Kidney epithelial cell (primary cell): ENCODE results near the gene ITPK1. TPM values are rescaled to one million over a fixed set of nuclear protein-coding genes. Genes with fewer than 3 reads are reported as not detected.
A peak's percentile ranks its signal among the peaks of the same experiment; 100 is the strongest.
"Not testable (repeated sequence)": the region's sequence is repeated elsewhere in the genome, so short reads cannot be mapped to it uniquely, and the experiment has no call there.

Experiments
- DNase-seq: peaks from one replicate; pipeline ENCODE4 v3.0.0-alpha.2; 2010; ENCODE audit warnings: low read depth
- H3K27me3 ChIP-seq: 2 replicates; pipeline ENCODE4 v1.6.0; 2011; ENCODE audit warnings: low read length; ENCODE audit not compliant: control insufficient read depth, insufficient read depth
- H3K36me3 ChIP-seq: 2 replicates; pipeline ENCODE4 v1.5.1; 2011; ENCODE audit warnings: low read length; ENCODE audit not compliant: control insufficient read depth, insufficient read depth
- H3K4me3 ChIP-seq: 2 replicates; pipeline ENCODE4 v1.5.1; 2011; ENCODE audit warnings: low read depth, mild to moderate bottlenecking, control low read depth, low read length
- CTCF ChIP-seq: IDR thresholded peaks from 2 replicates; pipeline ENCODE4 v1.5.1; 2011; ENCODE audit warnings: mild to moderate bottlenecking, moderate library complexity, low read length, control low read depth, inconsistent platforms; ENCODE audit not compliant: insufficient read depth, poor library complexity, severe bottlenecking
- total RNA-seq: library from RNA; depleted of rRNA; stranded (reverse); fragments of >200 nt; gene quantifications from 2 replicates; pipeline ENCODE4 v1.2.3, GENCODE V29; 2015

Gene ITPK1
- total RNA-seq, 1 donor from 2014 or later: 21.3 TPM

- H3K36me3 ChIP-seq: no peaks in the 10 kb centered on the region
- no peak for DNase-seq
- no peak overlapping the region for H3K4me3 ChIP-seq
- no peak for TF ChIP-seq CTCF
- H3K27me3 ChIP-seq: no peaks in the 10 kb centered on the region
These were observed 17.7 kb upstream of the ITPK1 start for GRCh38 chr14:93133464-93133863.

DNA sequence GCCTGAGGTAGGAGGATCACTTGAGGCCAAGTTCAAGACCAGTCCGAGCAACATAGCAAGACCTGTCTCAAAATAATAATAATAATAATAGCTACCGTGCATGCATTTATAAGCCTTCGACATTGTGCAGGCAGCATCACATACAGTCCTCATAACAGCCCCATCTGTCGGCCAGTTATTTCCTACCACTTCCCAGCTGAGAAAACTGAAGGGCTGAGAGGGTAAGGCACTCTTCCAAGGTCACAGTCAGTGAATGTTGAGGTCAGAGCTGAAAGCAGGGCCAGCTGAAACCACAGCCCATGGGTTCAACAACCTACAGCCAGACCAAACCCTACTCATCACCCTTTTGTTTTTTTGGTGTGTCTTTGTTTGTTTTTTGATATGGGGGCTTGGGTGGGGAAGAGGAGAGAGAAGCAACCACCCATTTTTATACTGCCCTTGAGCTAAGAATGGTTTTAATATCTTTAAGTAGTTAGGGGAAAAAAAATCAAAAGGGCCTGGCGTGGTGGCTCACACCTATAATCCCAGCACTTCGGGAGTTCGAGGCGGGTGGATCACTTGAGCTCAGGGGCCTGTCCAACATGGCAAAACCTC lies 16.8 kb upstream of the ITPK1 start:
- no peak overlapping the region for H3K4me3 ChIP-seq
- peak; percentile 53 for TF ChIP-seq CTCF
- no peaks in the 10 kb centered on the region for H3K36me3 ChIP-seq
- H3K27me3 ChIP-seq: no peaks in the 10 kb centered on the region
- DNase-seq: no peak

- not testable (repeated sequence) for H3K4me3 ChIP-seq, DNase-seq
These were observed 15.6 kb upstream of the ITPK1 start for GRCh38 chr14:93131257-93131820.

DNA sequence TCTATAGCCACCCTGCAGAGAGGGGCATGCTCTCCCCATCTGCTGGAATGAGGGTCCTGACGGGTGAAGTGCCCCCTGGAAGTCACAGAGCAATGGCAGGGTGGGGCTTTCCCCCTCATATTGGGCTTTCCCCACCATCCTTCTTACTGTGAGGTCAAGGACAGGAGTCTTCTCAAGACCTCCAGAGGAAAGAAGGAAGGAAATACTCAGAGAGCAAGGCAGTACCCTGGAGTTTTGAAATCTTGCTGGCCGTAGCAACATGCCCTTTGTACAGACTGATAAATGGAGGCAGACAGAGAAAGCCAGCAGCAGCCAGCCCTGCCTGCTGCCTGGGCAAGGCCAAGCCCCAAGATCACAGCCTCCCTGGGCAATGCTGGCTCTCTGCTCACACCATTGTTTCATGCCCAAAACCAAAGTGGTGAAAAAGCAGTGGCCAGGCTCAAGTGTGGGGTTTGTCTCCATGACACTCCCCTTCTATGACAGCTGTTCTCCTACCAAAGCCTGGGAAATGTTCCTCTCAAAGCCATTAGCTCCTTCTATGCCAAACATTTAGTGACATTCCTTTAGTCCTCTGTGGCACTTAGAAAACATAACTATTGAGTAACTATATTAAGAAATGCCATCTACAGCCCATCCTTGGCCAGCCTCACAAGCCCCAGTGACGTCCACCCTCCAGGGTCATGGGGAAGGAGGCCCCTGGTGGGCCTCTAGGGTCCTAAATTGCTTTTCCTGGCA lies 13.2 kb upstream of the ITPK1 start:
- H3K27me3 ChIP-seq: no peaks in the 10 kb centered on the region
- DNase-seq: no peak
- TF ChIP-seq CTCF: no peak
- H3K4me3 ChIP-seq: no peak overlapping the region
- no peaks in the 10 kb centered on the region for H3K36me3 ChIP-seq

More at GRCh38 chr14:93131257-93131820, 15.6 kb upstream of the ITPK1 start:
- H3K27me3 ChIP-seq, H3K36me3 ChIP-seq: not testable (repeated sequence)

DNA sequence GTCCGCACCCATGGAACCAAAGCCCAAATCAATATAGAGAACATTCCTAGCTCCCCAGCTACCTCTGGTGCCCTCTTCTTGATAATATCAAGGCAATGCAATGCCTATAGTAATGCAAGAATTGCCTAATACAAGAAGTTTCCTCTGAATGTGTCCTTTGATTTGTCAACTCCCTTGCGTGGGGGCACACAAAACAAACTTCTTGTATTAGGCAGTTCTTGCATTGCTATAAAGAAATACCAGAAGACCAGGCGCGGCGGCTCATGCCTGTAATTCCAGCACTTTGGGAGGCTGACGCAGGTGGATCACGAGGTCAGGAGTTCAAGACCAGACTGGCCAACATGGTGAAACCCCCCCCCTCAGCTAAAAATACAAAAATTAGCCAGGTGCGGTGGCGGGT lies 10.4 kb upstream of the ITPK1 start:
- no peak for TF ChIP-seq CTCF
- no peaks in the 10 kb centered on the region for H3K27me3 ChIP-seq
- DNase-seq: no peak
- no peaks in the 10 kb centered on the region for H3K36me3 ChIP-seq
- no peak overlapping the region for H3K4me3 ChIP-seq

GRCh38 chr14:93122826-93123225 lies 7.1 kb upstream of the ITPK1 start:
- Histone ChIP-seq H3K27me3 (no peaks in the 10 kb centered on the region), H3K4me3 (no peak overlapping the region), H3K36me3 (no peaks in the 10 kb centered on the region)
- TF ChIP-seq CTCF: no peak
- no peak for DNase-seq
